HG03521 (cell line): ENCODE data around the gene MAGEA12.
"Not testable (repeated sequence)": the region's sequence is repeated elsewhere in the genome, so short reads cannot be mapped to it uniquely, and the experiment has no call there.

Experiments used
- ATAC-seq: cut with Tn5 transposase; IDR thresholded peaks from one replicate; pipeline ENCODE4 v1.9.1; 2021; ENCODE audit warnings: mild to moderate bottlenecking, moderate library complexity; ENCODE audit not compliant: unreplicated experiment

The MAGEA12 gene, protein sequence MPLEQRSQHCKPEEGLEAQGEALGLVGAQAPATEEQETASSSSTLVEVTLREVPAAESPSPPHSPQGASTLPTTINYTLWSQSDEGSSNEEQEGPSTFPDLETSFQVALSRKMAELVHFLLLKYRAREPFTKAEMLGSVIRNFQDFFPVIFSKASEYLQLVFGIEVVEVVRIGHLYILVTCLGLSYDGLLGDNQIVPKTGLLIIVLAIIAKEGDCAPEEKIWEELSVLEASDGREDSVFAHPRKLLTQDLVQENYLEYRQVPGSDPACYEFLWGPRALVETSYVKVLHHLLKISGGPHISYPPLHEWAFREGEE

DNA sequence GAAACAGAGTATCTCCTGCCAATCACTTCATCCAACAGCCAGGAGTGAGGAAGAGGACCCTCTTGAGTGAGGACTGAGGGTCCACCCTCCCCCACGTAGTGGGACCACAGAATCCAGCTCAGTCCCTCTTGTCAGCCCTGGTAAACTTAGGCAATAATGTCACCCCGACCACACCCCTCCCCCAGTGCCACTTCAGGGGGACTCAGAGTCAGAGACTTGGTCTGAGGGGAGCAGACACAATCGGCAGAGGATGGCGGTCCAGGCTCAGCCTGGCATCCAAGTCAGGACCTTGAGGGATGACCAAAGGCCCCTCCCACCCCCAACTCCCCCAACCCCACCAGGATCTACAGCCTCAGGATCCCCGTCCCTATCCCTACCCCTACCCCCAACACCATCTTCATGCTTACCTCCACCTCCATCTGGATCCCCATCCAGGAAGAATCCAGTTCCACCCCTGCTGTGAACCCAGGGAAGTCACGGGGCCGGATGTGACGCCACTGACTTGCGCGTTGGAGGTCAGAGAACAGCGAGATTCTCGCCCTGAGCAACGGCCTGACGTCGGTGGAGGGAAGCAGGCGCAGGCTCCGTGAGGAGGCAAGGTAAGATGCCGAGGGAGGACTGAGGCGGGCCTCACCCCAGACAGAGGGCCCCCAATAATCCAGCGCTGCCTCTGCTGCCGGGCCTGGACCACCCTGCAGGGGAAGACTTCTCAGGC, at the start of gene MAGEA12, which contains the start of gene CSAG1:
TSS of gene MAGEA12 (plus strand) at position 497 of the 715 bp plus-strand sequence. CDS start 2,405 bp downstream, outside the sequence.
TSS of gene CSAG1 (minus strand) at position 461 of the 715 bp plus-strand sequence. CDS start 1,261 bp downstream, outside the sequence.
- no peak for ATAC-seq

DNA sequence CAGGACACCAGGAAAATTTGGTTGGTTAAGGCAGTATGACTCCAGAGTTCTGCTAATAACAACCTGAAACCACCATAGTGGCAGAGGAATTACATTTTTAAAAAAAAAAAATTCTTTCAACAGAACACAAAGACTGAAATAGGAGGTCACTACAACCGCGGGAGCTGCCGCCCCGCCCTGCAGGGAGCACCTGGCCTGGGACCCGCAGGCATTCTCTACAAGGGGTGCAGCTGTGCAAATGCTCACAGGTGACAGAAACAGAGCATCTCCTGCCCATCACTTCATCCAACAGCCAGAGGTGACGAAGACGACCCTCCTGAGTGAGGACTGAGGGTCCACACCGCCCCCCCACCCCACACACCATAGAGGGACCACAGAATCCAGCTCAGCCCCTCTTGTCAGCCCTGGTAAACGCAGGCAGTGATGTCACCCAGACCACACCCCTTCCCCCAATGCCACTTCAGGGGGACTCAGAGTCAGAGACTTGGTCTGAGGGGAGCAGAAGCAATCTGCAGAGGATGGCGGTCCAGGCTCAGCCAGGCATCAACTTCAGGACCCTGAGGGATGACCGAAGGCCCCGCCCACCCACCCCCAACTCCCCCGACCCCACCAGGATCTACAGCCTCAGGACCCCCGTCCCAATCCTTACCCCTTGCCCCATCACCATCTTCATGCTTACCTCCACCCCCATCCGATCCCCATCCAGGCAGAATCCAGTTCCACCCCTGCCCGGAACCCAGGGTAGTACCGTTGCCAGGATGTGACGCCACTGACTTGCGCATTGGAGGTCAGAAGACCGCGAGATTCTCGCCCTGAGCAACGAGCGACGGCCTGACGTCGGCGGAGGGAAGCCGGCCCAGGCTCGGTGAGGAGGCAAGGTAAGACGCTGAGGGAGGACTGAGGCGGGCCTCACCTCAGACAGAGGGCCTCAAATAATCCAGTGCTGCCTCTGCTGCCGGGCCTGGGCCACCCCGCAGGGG, 35.3 kb upstream of the MAGEA12 start, which contains the start of gene MAGEA3:
TSS of gene MAGEA3 (plus strand) at position 843 of the 980 bp plus-strand sequence. CDS start 2,039 bp downstream, outside the sequence.
- ATAC-seq, result not testable (repeated sequence)

DNA sequence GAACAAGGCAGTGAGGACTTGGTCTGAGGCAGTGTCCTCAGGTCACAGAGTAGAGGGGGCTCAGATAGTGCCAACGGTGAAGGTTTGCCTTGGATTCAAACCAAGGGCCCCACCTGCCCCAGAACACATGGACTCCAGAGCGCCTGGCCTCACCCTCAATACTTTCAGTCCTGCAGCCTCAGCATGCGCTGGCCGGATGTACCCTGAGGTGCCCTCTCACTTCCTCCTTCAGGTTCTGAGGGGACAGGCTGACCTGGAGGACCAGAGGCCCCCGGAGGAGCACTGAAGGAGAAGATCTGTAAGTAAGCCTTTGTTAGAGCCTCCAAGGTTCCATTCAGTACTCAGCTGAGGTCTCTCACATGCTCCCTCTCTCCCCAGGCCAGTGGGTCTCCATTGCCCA, 33.2 kb upstream of the MAGEA12 start:
- not testable (repeated sequence) for ATAC-seq

DNA sequence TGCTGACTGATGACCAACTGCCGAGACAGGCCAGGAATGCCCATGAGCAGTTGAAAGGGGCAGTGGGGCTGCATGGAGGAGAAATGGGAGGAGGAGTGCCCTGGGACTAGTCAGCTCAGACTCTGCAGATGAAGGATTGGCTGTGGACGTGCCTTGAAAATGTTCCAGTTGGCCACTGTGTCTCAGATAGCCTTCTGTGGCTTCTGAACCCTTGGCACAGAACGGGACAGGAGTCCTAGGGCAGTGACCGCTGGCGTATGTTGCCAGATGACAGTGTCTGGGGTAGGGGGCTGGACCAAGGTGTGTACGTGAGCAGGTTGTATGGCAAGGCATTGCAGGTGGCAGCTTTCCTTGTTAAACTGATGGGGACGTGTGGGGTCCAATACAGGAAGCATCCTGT, 27.1 kb upstream of the MAGEA12 start:
- ATAC-seq, result not testable (repeated sequence)

DNA sequence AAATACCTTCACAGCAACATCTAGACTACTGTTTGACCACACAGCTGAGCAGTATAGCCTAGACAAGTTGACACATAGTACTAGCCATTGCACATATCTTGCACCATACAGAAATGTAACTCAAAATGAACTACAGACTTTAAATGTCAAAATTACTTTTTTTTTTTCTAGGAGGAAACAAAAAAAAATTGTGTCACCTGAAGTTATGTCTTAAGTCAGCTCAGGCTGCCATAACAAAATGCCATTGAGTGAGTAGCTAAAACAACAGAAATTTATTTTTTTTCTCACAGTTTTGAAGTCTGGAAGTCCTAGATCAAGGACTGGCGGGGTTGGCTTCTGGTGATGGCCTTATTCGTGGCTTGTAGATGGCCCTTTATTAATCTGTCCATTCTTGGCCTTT, 24.4 kb upstream of the MAGEA12 start, which contains the start of gene CSAG2:
TSS of gene CSAG2 (minus strand) at position 101 of the 400 bp plus-strand sequence. CDS start 161 bp downstream, outside the sequence.
- not testable (repeated sequence) for ATAC-seq

DNA sequence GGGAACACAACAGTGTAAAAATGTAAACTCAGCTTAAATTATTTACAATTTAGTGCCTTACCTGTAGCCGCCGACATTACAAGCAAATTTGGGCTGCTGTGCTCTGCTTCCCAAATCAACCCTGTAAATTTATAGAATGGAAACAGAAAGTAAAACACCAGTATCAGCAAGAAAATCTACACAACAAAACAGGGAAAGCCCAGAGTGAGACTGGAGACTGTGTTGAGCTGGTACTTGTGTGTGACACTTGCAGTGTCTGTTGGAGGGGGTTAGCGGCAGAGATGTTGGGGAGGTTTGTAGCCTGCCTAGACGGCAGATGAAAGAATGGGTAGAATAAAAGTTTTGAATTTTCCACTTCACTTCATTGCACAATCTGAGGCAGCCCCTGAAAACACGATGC, 20.4 kb upstream of the MAGEA12 start:
- not testable (repeated sequence) for ATAC-seq

DNA sequence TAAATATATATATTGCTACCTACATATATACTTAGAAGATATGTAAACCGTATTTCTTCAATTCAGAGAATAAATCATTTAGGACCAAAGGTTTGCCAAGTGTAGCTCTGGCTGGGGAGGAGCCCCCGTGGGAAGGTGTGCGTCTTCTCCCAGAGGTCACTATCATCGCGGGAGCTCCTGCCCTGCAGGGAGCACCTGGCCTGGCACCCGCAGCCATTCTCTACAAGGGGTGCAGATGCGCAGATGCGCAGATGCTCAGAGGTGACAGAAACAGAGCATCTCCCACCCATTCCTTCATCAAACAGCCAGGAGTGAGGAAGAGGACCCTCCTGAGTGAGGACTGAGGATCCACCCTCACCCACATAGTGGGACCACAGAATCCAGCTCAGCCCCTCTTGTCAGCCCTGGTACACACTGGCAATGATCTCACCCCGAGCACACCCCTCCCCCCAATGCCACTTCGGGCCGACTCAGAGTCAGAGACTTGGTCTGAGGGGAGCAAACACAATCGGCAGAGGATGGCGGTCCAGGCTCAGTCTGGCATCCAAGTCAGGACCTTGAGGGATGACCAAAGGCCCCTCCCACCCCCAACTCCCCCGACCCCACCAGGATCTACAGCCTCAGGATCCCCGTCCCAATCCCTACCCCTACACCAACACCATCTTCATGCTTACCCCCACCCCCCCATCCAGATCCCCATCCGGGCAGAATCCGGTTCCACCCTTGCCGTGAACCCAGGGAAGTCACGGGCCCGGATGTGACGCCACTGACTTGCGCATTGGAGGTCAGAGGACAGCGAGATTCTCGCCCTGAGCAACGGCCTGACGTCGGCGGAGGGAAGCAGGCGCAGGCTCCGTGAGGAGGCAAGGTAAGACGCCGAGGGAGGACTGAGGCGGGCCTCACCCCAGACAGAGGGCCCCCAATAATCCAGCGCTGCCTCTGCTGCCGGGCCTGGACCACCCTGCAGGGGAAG, 19.5 kb upstream of the MAGEA12 start, which contains the start of gene MAGEA2B:
TSS of gene MAGEA2B (plus strand) at position 814 of the 973 bp plus-strand sequence. CDS start 2,479 bp downstream, outside the sequence.
- not testable (repeated sequence) for ATAC-seq

DNA sequence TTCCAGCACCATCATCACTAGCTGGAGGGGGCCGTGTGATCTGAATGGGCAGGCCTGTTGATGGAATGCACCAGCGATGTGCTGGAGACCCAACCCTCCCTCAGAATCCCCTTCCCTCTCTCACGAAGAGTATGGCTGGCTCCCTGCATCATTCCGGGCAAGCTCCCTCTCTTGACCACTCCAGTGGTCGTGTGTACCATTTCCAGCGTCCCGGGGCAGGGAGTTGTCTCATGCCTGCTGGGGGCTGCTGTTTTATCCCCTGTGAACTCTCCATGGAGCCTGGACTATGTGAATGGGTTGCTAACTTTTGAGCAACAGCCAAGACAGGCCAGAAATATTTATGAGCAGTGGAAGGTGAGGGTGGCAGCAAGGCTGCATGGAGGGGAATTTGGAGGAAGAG, 8.1 kb upstream of the MAGEA12 start:
- no peak for ATAC-seq

DNA sequence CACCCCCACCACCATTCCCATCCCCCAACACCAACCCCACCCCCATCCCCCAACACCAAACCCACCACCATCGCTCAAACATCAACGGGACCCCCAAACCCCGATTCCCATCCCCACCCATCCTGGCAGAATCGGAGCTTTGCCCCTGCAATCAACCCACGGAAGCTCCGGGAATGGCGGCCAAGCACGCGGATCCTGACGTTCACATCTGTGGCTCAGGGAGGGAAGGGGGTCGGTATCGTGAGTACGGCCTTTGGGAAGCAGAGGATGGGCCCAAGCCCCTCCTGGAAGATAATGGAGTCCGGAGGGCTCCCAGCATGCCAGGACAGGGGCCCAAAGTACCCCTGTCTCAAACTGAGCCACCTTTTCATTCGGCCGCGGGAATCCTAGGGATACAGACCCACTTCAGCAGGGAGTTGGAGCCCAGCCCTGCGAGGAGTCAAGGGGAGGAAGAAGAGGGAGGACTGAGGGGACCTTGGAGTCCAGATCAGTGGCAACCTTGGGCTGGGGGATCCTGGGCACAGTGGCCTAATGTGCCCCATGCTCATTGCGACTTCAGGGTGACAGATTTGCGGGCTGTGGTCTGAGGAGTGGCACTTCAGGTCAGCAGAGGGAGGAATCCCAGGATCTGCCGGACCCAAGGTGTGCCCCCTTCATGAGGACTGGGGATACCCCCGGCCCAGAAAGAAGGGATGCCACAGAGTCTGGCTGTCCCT, 744 bp downstream of the MAGEA12 start:
- ATAC-seq, result not testable (repeated sequence)

DNA sequence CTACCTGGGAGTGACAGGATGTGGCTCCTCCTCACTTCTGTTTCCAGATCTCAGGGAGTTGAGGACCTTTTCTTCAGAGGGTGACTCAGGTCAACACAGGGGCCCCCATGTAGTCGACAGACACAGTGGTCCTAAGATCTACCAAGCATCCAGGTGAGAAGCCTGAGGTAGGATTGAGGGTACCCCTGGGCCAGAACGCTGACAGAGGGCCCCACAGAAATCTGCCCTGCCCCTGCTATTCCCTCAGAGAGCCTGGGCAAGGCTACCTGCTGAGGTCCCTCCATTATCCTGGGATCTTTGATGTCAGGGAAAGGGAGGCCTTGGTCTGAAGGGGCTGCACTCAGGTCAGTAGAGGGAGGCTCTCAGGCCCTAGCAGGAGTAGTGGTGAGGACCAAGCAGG, 1.5 kb downstream of the MAGEA12 start:
- ATAC-seq, result no peak

DNA sequence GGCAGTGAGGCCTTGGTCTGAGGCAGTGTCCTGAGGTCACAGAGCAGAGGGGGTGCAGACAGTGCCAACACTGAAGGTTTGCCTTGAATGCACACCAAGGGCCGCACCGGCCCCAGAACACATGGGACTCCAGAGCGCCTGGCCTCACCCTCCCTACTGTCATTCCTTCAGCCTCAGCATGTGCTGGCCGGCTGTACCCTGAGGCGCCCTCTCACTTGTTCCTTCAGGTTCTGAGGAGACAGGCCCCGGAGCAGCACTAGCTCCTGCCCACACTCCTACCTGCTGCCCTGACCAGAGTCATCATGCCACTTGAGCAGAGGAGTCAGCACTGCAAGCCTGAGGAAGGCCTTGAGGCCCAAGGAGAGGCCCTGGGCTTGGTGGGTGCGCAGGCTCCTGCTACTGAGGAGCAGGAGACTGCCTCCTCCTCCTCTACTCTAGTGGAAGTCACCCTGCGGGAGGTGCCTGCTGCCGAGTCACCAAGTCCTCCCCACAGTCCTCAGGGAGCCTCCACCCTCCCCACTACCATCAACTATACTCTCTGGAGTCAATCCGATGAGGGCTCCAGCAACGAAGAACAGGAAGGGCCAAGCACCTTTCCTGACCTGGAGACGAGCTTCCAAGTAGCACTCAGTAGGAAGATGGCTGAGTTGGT, 2.4 kb downstream of the MAGEA12 start:
- no peak for ATAC-seq

DNA sequence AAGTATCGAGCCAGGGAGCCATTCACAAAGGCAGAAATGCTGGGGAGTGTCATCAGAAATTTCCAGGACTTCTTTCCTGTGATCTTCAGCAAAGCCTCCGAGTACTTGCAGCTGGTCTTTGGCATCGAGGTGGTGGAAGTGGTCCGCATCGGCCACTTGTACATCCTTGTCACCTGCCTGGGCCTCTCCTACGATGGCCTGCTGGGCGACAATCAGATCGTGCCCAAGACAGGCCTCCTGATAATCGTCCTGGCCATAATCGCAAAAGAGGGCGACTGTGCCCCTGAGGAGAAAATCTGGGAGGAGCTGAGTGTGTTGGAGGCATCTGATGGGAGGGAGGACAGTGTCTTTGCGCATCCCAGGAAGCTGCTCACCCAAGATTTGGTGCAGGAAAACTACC, 3.0 kb downstream of the MAGEA12 start:
- not testable (repeated sequence) for ATAC-seq

DNA sequence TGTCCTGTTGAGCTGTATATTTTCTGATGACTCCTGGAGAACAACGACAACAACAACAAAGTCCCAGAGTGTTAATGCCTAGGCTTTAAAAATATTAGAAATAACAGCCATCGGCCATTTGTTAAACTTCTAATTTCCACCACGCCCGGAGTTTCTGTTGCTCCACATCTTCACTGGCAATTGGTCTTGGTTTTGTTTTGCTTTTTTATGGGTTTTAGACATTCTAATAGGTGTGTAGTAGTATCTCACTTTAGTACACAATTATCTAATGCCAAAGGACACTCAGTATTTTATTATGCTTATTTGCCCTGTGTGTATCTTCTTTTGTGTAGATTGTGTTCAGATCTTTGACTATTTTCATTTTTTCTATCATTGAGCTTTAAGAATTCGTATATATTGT, 5.0 kb downstream of the MAGEA12 start:
- ATAC-seq, result no peak

DNA sequence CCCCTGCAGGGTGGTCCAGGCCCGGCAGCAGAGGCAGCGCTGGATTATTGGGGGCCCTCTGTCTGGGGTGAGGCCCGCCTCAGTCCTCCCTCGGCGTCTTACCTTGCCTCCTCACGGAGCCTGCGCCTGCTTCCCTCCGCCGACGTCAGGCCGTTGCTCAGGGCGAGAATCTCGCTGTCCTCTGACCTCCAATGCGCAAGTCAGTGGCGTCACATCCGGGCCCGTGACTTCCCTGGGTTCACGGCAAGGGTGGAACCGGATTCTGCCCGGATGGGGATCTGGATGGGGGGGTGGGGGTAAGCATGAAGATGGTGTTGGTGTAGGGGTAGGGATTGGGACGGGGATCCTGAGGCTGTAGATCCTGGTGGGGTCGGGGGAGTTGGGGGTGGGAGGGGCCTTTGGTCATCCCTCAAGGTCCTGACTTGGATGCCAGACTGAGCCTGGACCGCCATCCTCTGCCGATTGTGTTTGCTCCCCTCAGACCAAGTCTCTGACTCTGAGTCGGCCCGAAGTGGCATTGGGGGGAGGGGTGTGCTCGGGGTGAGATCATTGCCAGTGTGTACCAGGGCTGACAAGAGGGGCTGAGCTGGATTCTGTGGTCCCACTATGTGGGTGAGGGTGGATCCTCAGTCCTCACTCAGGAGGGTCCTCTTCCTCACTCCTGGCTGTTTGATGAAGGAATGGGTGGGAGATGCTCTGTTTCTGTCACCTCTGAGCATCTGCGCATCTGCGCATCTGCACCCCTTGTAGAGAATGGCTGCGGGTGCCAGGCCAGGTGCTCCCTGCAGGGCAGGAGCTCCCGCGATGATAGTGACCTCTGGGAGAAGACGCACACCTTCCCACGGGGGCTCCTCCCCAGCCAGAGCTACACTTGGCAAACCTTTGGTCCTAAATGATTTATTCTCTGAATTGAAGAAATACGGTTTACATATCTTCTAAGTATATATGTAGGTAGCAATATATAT, 20.4 kb downstream of the MAGEA12 start, which contains the start of gene MAGEA2:
TSS of gene MAGEA2 (minus strand) at position 157 of the 965 bp plus-strand sequence. CDS start 2,479 bp downstream, outside the sequence.
- ATAC-seq, result not testable (repeated sequence)

DNA sequence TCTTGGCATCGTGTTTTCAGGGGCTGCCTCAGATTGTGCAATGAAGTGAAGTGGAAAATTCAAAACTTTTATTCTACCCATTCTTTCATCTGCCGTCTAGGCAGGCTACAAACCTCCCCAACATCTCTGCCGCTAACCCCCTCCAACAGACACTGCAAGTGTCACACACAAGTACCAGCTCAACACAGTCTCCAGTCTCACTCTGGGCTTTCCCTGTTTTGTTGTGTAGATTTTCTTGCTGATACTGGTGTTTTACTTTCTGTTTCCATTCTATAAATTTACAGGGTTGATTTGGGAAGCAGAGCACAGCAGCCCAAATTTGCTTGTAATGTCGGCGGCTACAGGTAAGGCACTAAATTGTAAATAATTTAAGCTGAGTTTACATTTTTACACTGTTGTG, 21.3 kb downstream of the MAGEA12 start:
- not testable (repeated sequence) for ATAC-seq

DNA sequence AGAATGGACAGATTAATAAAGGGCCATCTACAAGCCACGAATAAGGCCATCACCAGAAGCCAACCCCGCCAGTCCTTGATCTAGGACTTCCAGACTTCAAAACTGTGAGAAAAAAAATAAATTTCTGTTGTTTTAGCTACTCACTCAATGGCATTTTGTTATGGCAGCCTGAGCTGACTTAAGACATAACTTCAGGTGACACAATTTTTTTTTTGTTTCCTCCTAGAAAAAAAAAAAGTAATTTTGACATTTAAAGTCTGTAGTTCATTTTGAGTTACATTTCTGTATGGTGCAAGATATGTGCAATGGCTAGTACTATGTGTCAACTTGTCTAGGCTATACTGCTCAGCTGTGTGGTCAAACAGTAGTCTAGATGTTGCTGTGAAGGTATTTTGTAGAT, 25.4 kb downstream of the MAGEA12 start, which contains the start of gene CSAG3:
TSS of gene CSAG3 (plus strand) at position 301 of the 400 bp plus-strand sequence.
- not testable (repeated sequence) for ATAC-seq

DNA sequence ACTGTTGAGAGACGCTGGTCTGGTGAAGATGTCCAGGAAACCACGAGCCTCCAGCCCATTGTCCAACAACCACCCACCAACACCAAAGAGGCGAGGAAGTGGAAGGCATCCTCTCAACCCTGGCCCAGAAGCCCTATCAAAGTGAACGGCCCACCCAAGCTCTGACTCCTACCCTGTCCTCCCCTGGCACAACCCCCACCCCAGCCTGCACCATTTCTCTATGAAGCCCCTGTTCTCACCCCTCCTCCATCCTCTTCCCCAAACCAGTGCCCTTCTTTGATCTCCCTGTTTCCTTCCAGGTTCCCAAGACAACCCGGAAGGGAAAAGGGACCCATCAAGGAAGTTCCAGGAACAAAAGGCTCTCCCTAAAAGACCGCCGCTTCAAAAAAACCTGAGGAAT, 26.0 kb downstream of the MAGEA12 start:
- not testable (repeated sequence) for ATAC-seq
